ENCODE results near the gene ANKRD33B. TPM values are rescaled to one million over a fixed set of nuclear protein-coding genes. Genes with fewer than 3 reads are reported as not detected.

The ANKRD33B gene
- total RNA-seq, 1 experiment from 2014 or later: 6.9 TPM

GRCh38 chr5:10669983-10670382 lies 106.1 kb downstream of the ANKRD33B start:
- Mint-ChIP-seq H3K4me1 (peaks cover 4 to 13% of the 10 kb centered on the region in 2 experiments), H3K27ac (no peak overlapping the region)
- H4K5ac ChIP-seq (ENCODE audit: insufficient read length, low read depth, low read length): no peak overlapping the region

More at GRCh38 chr5:10669983-10670382, 106.1 kb downstream of the ANKRD33B start:
- Histone ChIP-seq H3K79me1 (ENCODE audit: insufficient read depth, low read depth, low read length, poor library complexity, severe bottlenecking) (no peaks in the 10 kb centered on the region), H2AK5ac (ENCODE audit: insufficient read length, low read length) (no peak overlapping the region), H4K91ac (ENCODE audit: insufficient read length, low read depth, low read length) (no peak overlapping the region), H3K9ac (ENCODE audit: extremely low read depth, insufficient read length, low read length) (no peak overlapping the region), H3T11ph (ENCODE audit: low read length) (no peak overlapping the region), H2BK20ac (ENCODE audit: low read depth, low read length, poor library complexity, severe bottlenecking) (no peak overlapping the region), H2BK5ac (ENCODE audit: insufficient read length, low read length) (no peak overlapping the region), H2BK120ac (ENCODE audit: low read depth, low read length, poor library complexity, severe bottlenecking) (no peak overlapping the region), H4K20me1 (ENCODE audit: control insufficient read depth, insufficient read depth, insufficient read length) (no peaks in the 10 kb centered on the region), H2BK12ac (ENCODE audit: insufficient read length, low read depth, low read length) (no peak overlapping the region), H3K4me1 (ENCODE audit: insufficient read depth, low read length) (no peaks in the 10 kb centered on the region), H3K4me2 (ENCODE audit: insufficient read depth, insufficient read length, low read length) (no peak overlapping the region), H3K4ac (ENCODE audit: low read depth, low read length) (no peak overlapping the region), H3K9me3 (ENCODE audit: control insufficient read depth, low read depth, low read length) (no peaks in the 10 kb centered on the region), H3K23me2 (ENCODE audit: insufficient read length, low read depth, low read length, poor library complexity, severe bottlenecking) (no peaks in the 10 kb centered on the region), H3K79me2 (ENCODE audit: insufficient read depth, low read length) (no peaks in the 10 kb centered on the region), H3K27me3 (ENCODE audit: insufficient read depth, low read length) (no peaks in the 10 kb centered on the region), H3K14ac (ENCODE audit: insufficient read depth, low read length) (no peak overlapping the region), H3K56ac (ENCODE audit: insufficient read length, low read depth, low read length) (no peak overlapping the region), H3K18ac (ENCODE audit: insufficient read length, low read depth, low read length) (no peak overlapping the region), H4K8ac (replicated peaks; ENCODE audit: insufficient read length, low read depth, low read length) (no peak overlapping the region), H3K23ac (ENCODE audit: insufficient read length, low read depth, low read length) (no peak overlapping the region), H3K27ac (ENCODE audit: insufficient read length, low read depth, low read length) (no peak overlapping the region), H2BK15ac (ENCODE audit: low read depth, low read length) (no peak overlapping the region), H2AFZ (ENCODE audit: low read length) (no peak overlapping the region)
- peaks cover 8% of the 10 kb centered on the region for H3K27me3 Mint-ChIP-seq (ENCODE audit: low read depth)
- H3K36me3 Mint-ChIP-seq (ENCODE audit: insufficient read depth in 1 of 3, low read depth in 3 of 3): no peaks in the 10 kb centered on the region
- no peaks in the 10 kb centered on the region for H3K9me3 Mint-ChIP-seq
- no peak for TF ChIP-seq CTCF (conservative IDR thresholded peaks at IDR 0.05)
- no peak for DNase-seq
- no peak overlapping the region for H3K4me3 Mint-ChIP-seq
- WGBS (ENCODE audit: extremely low coverage, insufficient read length, low lambda C conversion rate): 100% methylated on average over 1 of the region's 1 CpG
